ENCODE data around the gene RBM19.

DNA sequence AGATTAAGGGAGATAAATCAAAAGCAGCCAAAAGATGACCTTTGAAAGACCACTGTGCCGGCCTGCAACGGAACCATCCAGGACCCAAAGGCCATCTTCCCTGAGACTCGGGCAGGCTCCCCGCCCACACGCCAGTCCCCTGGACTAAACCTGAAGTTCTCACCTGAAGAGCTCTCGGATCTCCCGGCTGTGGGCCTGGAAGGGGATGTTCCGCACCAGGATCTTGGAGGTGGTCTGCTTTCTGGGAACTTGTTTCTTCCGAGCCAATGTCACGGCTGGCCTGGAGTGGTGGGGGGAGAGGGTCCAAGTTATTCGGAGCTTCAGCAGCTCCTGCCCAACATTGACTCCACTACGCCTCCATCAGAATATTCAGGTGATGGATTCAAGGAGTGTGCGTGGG, 51.3 kb downstream of the RBM19 start:
- TF ChIP-seq, protein P1, sequence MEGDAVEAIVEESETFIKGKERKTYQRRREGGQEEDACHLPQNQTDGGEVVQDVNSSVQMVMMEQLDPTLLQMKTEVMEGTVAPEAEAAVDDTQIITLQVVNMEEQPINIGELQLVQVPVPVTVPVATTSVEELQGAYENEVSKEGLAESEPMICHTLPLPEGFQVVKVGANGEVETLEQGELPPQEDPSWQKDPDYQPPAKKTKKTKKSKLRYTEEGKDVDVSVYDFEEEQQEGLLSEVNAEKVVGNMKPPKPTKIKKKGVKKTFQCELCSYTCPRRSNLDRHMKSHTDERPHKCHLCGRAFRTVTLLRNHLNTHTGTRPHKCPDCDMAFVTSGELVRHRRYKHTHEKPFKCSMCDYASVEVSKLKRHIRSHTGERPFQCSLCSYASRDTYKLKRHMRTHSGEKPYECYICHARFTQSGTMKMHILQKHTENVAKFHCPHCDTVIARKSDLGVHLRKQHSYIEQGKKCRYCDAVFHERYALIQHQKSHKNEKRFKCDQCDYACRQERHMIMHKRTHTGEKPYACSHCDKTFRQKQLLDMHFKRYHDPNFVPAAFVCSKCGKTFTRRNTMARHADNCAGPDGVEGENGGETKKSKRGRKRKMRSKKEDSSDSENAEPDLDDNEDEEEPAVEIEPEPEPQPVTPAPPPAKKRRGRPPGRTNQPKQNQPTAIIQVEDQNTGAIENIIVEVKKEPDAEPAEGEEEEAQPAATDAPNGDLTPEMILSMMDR (IDR thresholded peaks at IDR 0.05; ENCODE audit: insufficient read depth, low read length), result no peak
- TF ChIP-seq POLR2AphosphoS5 (IDR thresholded peaks at IDR 0.05; ENCODE audit: low read depth), result no peak
- TF ChIP-seq, protein P2, sequence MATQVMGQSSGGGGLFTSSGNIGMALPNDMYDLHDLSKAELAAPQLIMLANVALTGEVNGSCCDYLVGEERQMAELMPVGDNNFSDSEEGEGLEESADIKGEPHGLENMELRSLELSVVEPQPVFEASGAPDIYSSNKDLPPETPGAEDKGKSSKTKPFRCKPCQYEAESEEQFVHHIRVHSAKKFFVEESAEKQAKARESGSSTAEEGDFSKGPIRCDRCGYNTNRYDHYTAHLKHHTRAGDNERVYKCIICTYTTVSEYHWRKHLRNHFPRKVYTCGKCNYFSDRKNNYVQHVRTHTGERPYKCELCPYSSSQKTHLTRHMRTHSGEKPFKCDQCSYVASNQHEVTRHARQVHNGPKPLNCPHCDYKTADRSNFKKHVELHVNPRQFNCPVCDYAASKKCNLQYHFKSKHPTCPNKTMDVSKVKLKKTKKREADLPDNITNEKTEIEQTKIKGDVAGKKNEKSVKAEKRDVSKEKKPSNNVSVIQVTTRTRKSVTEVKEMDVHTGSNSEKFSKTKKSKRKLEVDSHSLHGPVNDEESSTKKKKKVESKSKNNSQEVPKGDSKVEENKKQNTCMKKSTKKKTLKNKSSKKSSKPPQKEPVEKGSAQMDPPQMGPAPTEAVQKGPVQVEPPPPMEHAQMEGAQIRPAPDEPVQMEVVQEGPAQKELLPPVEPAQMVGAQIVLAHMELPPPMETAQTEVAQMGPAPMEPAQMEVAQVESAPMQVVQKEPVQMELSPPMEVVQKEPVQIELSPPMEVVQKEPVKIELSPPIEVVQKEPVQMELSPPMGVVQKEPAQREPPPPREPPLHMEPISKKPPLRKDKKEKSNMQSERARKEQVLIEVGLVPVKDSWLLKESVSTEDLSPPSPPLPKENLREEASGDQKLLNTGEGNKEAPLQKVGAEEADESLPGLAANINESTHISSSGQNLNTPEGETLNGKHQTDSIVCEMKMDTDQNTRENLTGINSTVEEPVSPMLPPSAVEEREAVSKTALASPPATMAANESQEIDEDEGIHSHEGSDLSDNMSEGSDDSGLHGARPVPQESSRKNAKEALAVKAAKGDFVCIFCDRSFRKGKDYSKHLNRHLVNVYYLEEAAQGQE (IDR thresholded peaks at IDR 0.05; ENCODE audit: insufficient replicate concordance, low read depth), result no peak

Data from HL-60 (cell line).